ENCODE results near the gene FAM50A.
"Not testable (repeated sequence)": the region's sequence is repeated elsewhere in the genome, so short reads cannot be mapped to it uniquely, and the experiment has no call there.

Gene FAM50A, protein sequence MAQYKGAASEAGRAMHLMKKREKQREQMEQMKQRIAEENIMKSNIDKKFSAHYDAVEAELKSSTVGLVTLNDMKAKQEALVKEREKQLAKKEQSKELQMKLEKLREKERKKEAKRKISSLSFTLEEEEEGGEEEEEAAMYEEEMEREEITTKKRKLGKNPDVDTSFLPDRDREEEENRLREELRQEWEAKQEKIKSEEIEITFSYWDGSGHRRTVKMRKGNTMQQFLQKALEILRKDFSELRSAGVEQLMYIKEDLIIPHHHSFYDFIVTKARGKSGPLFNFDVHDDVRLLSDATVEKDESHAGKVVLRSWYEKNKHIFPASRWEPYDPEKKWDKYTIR

DNA sequence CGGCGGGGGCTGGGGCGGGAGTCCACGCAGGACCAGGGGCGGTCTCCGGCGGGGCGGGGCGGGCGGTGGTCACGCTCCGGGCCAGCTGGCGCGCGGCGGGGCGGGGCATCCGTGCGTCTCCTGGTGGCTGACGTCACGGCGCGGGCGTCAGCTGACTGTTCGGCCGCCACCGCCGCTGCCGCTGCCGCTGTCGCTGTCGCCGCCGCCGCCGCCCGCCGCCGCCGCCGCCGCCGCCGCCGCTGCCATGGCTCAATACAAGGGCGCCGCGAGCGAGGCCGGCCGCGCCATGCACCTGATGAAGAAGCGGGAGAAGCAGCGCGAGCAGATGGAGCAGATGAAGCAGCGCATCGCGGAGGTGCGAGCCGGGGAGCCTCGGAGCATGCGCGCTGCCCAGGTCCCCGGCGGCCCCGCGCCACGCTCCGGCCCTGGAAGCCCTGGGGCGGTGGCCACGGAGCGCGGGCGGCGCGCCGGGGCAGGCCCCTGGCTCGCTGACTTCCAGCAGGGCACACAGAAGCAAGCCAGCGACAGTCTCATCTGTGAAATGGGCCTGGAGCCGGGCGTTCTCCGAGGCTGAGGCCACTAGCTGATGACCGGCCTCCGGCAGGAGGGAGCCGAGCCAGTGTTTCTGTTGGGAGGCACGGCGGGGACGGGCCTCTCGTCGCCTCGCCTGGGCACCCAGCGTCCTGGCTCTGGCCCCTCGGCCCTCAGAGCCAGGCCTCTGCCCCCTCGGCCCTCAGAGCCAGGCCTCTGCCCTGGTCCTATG, at the start of gene FAM50A:
TSS of gene FAM50A (plus strand) at position 150 of the 763 bp plus-strand sequence. CDS start at position 245, 95 bp downstream.
- Mint-ChIP-seq H3K4me1 (ENCODE audit: low read depth) (peaks cover 17% of the 10 kb centered on the region), H3K27ac (peak within 1 kb of the TSS; percentile 64), H3K4me3 (peak within 1 kb of the TSS; percentile 84), H3K27me3 (no peaks in the 10 kb centered on the region), H3K36me3 (no peaks in the 10 kb centered on the region), H3K9me3 (ENCODE audit: low read depth) (no peaks in the 10 kb centered on the region)

DNA sequence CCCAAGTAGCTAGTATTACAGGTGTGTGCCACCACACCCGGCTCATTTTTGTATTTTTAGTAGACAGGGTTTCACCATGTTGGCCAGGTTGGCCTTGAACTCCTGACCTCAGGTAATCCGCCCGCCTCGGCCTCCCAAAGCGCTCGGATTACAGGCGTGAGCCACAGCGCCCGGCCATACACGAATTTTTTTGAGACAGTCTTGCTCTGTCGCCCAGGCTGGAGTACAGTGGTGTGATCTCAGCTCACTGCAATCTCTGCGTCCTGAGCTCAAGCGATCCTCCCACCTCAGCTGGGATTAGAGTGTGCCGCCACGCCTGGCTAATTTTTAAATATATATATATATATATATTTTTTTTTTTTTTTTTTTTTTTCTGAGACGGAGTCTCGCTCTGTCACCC, 47.6 kb upstream of the FAM50A start:
- H3K9me3 Mint-ChIP-seq (ENCODE audit: low read depth); H3K4me1 Mint-ChIP-seq (ENCODE audit: low read depth); H3K27ac Mint-ChIP-seq; H3K27me3 Mint-ChIP-seq: not testable (repeated sequence)
- peaks cover 16% of the 10 kb centered on the region for H3K36me3 Mint-ChIP-seq
- H3K4me3 Mint-ChIP-seq = peak overlapping the region; percentile 38

DNA sequence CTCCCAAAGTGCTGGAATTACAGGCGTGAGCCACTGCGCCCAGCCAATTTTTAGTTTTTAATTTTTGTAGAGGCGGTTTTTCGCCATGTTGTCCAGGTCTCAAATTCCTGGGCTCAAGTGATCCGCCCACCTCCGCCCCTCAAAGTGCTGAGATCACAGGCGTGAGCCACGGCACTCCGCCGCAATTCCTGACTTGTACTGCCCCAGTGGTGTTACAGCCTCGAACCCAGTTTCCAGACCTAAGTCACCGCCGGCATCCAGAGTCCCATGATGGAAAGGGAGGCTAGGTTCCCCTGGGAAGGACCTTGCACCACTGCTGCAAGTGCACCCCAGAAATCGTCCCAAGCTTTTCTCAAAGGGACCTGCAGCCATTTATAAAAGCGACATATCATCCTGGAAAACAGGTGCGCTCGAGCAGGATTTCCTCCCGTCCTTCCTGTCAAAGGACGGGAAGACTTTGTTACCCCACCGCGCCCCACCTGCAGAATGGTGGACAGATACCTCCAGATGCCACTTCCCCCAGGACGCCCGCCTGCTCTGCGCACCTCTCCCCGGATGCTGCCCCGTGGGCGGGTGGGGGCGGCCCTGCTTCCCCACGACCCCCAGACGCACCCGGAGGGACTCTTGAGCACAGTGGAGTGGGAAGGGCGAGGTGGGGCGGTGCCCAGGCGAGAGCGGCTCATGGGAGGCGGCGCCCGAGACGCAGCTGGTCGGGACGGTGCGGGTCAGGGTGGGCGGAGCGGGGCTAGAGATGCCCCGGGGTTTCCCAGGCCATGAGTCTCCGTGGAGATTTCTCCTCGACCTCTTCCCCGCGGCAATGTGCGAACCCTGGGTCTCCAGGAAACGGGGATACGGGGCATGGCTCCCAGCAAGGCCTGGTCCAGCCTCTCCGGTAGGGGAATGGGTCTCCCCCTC, 46.7 kb upstream of the FAM50A start:
- Mint-ChIP-seq H3K27me3 (no peaks in the 10 kb centered on the region), H3K4me3 (peak overlapping the region; percentile 98), H3K27ac (peak overlapping the region; percentile 100), H3K9me3 (ENCODE audit: low read depth) (no peaks in the 10 kb centered on the region), H3K36me3 (peaks cover 16% of the 10 kb centered on the region), H3K4me1 (ENCODE audit: low read depth) (peaks cover 2% of the 10 kb centered on the region)

DNA sequence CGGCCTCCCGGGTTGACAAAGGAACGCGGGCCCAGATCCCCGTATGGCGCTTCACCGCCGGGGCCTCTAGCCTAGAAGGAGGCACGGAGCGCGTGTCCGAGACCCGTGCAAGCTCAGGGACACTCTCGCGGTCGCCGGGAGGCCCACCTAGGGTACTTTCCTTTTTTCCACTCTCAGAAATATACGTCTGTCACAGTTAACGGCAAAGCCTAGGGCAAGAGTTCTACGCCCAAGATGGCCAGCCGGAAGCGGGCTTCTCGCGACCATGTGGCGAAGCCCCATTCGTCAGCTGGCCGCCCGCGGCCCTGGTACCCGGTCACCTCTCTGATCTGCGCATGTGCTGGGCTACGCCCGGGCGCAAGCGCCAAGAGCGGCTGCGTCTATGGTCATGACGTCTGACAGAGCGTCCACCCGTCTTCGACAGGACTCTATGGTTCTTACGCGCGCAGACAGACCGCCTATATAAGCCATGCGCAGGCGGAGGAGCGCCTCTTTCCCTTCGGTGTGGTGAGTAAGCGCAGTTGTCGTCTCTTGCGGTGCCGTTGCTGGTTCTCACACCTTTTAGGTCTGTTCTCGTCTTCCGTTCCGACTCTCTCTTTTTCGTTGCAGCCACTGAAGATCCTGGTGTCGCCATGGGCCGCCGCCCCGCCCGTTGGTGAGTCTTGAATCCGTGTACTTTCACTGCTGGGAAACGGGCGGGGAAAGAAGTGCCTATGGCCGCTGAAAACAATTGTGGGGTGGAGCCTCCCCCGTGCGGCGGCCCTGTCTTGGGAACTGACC, 45.9 kb upstream of the FAM50A start, which contains the start of gene RPL10:
TSS of gene RPL10 (plus strand) at position 490 of the 780 bp plus-strand sequence. CDS start at position 633, 143 bp downstream.
- H3K4me3 Mint-ChIP-seq = peak within 1 kb of the TSS; percentile 98
- H3K27me3 Mint-ChIP-seq = no peaks in the 10 kb centered on the region
- no peaks in the 10 kb centered on the region for H3K9me3 Mint-ChIP-seq (ENCODE audit: low read depth)
- H3K27ac Mint-ChIP-seq = peak within 1 kb of the TSS; percentile 100
- H3K36me3 Mint-ChIP-seq = peaks cover 16% of the 10 kb centered on the region
- peaks cover 2% of the 10 kb centered on the region for H3K4me1 Mint-ChIP-seq (ENCODE audit: low read depth)

DNA sequence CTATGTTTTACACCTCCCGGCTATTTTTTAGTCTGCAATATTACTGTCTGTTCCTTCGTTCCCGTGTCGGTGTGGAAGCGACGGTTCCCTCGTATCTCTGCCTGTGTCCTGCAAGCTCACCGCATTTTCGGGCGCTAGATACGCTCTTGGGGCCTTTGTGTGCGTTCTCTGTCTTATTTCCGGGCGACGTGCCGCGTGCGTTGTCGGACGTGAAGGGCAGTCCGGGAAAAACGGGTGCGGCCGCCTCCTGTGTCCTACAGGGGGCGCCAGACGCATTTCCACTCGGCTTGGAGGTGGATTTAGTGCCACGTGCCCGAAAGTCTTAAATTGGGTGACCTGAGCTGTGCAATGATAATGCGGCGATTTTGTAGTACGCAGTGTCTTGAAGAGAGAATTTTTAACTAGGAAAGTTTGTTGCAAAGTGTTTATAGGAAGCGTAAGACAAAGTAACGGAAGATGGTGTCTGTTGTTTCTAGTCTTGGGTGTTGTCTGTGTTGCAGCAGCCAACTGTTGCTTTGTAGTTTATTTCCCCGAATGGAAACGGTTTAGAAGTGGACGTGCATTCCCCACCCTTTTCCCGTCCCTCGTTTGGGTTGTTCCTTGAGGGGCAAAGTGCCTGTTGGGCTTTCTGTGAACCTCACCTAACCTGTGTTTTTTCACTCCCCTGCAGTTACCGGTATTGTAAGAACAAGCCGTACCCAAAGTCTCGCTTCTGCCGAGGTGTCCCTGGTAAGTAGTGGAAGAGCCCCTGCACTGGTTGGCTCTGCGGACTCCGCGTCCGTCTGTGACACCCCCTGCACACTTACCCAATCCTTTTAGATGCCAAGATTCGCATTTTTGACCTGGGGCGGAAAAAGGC, 45.0 kb upstream of the FAM50A start:
- H3K27ac Mint-ChIP-seq = peak overlapping the region; percentile 100
- peak overlapping the region; percentile 98 for H3K4me3 Mint-ChIP-seq
- H3K27me3 Mint-ChIP-seq = no peaks in the 10 kb centered on the region
- H3K9me3 Mint-ChIP-seq (ENCODE audit: low read depth) = no peaks in the 10 kb centered on the region
- peaks cover 2% of the 10 kb centered on the region for H3K4me1 Mint-ChIP-seq (ENCODE audit: low read depth)
- H3K36me3 Mint-ChIP-seq = peaks cover 16% of the 10 kb centered on the region

DNA sequence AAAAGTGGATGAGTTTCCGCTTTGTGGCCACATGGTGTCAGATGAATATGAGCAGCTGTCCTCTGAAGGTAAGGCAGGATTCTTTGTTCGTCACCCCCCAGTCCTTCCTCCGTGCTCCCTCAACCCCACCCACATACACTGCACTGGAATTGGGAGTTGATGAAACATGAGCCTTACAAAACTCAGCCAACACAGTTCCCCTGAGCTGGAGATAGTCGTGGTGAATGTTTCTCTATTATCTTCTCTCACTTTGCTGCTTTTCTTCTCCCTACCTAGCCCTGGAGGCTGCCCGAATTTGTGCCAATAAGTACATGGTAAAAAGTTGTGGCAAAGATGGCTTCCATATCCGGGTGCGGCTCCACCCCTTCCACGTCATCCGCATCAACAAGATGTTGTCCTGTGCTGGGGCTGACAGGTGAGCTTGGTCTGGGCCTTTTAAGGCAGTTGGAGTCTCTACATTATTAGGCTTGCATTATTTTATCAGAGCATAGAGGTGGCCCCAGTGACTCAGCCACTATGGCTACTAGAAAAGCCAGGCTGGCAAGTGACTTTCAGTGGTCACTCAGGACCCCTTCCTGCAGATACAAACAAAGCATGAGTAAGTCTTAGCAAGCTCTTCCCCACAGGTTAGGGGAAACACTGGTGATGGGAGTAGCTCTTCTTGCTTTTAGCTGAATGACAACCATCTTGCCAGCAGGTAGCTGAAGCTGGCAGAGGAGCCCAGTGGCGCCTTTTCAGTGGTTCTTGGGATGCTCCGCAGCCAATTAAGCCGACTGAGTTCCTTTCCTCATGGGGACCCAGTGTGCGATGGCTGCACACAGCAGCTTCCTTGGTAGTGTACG, 44.2 kb upstream of the FAM50A start:
- Mint-ChIP-seq H3K27ac (peak overlapping the region; percentile 100), H3K9me3 (ENCODE audit: low read depth) (no peaks in the 10 kb centered on the region), H3K27me3 (no peaks in the 10 kb centered on the region), H3K4me1 (ENCODE audit: low read depth) (peaks cover 2% of the 10 kb centered on the region), H3K36me3 (peaks cover 16% of the 10 kb centered on the region), H3K4me3 (peak overlapping the region; percentile 98)

DNA sequence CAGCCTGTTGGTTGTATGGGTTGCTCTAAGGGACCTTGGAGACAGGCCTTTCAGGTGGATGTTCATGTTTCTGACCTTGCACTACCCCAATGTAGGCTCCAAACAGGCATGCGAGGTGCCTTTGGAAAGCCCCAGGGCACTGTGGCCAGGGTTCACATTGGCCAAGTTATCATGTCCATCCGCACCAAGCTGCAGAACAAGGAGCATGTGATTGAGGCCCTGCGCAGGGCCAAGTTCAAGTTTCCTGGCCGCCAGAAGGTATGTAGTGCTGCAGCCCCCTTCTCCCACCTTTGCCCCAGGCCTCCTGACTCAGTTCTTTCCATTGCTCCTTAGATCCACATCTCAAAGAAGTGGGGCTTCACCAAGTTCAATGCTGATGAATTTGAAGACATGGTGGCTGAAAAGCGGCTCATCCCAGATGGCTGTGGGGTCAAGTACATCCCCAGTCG, 43.5 kb upstream of the FAM50A start:
- H3K4me3 Mint-ChIP-seq = peak overlapping the region; percentile 98
- not testable (repeated sequence) for H3K4me1 Mint-ChIP-seq (ENCODE audit: low read depth); H3K9me3 Mint-ChIP-seq (ENCODE audit: low read depth); H3K27me3 Mint-ChIP-seq
- peak overlapping the region; percentile 100 for H3K27ac Mint-ChIP-seq
- peaks cover 16% of the 10 kb centered on the region for H3K36me3 Mint-ChIP-seq

DNA sequence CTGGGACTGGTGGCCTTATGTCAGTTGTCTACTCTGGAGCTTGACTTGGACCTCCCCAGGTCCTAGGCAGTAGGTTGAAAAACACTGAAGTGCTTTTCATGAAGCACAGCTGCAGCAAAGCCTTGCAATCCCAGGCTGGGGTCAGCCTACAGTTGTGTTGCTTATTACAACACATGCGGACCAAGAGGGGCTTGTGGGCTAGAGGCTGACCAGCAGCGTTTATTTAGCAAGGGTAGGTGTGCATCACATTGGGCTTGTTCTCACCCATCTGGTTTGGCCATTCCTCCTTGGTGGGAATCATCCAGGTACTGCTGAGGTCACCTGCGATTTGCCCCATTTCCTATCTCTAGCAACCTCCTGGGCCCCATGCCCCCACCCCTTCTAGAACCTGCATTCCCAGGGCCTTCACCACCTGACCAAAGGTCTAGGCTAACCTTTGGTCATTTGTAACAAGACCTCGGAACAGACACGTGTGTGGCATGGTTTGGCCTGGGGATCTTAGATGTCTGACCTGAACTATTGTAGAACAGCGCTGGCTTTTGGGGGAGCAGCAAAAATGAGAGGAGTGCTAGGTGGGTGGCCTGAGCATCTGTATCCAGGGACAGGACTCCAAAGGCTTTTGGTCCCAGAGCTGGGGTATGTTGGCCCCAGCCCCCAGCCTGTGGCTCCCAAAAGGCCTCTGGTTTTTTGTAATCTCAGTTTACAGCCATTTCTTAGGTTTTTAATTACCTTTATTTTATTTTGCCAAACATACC, 42.7 kb upstream of the FAM50A start:
- Mint-ChIP-seq H3K4me1 (ENCODE audit: low read depth) (peaks cover 2% of the 10 kb centered on the region), H3K27me3 (no peaks in the 10 kb centered on the region), H3K4me3 (peak overlapping the region; percentile 98), H3K9me3 (ENCODE audit: low read depth) (no peaks in the 10 kb centered on the region), H3K27ac (peak overlapping the region; percentile 100), H3K36me3 (peaks cover 16% of the 10 kb centered on the region)

DNA sequence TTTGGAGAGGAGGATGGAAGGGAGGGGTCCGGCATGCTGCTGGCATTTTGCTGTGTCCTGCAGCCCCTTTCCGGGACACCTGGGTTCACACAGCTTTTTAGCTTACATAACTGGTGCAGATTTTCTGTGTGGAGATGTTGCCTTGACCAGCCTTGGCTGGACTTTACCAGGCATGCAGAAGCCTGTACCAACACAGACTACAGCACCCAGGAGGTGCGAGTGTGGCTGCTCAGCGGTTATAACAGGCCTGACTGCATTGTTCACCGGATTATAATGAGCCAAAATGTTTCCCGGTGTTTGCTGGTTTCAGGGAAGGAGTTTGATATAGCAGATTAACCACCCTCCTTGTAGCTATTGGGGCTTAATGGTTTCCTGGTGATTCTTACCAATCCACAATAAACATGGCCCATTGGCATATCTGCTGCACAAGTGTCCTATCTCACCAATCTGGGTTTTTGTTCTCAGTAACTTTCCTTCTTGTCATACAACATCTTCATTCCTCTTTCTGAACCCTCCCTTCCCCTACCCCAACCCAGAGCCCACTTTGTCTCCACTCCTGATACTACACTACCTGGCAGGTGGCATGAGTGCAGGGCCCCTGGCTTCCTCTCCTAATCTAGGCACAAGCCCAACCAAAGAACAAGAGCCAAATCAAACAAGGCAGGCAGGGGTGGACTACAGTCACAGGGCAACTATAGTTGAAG, 41.9 kb upstream of the FAM50A start:
- Mint-ChIP-seq H3K9me3 (ENCODE audit: low read depth) (no peaks in the 10 kb centered on the region), H3K4me3 (no peak overlapping the region), H3K4me1 (ENCODE audit: low read depth) (peaks cover 2% of the 10 kb centered on the region), H3K27ac (no peak overlapping the region), H3K36me3 (peaks cover 16% of the 10 kb centered on the region), H3K27me3 (no peaks in the 10 kb centered on the region)

DNA sequence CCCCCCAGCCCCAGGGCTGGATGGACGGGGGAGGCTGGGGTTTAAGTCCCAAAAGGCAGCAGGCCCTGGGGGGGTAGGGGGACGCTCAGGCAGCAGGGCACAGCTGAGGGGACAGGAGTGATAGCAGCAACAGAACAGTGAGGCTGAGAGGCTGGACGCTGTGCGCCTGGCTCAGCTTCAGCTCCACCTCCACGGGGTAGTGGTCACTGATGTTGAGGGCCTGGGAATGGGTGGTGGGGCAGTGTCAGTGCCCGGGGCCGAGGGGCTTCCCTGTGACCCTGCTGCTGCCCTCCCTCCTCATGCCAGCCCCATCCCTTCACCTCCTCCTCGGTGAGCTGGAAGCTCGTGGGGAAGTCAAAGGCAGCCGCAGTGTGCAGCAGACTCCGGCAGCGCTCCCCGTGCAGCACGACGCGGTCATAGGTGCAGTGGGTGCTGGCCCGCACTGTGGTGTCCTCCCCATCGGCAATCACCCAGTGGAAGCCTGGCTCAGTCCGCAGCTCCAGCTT, 41.3 kb upstream of the FAM50A start:
- no peaks in the 10 kb centered on the region for H3K9me3 Mint-ChIP-seq (ENCODE audit: low read depth)
- no peak overlapping the region for H3K4me3 Mint-ChIP-seq
- no peaks in the 10 kb centered on the region for H3K27me3 Mint-ChIP-seq
- peaks cover 2% of the 10 kb centered on the region for H3K4me1 Mint-ChIP-seq (ENCODE audit: low read depth)
- H3K36me3 Mint-ChIP-seq = peaks cover 16% of the 10 kb centered on the region
- no peak overlapping the region for H3K27ac Mint-ChIP-seq

DNA sequence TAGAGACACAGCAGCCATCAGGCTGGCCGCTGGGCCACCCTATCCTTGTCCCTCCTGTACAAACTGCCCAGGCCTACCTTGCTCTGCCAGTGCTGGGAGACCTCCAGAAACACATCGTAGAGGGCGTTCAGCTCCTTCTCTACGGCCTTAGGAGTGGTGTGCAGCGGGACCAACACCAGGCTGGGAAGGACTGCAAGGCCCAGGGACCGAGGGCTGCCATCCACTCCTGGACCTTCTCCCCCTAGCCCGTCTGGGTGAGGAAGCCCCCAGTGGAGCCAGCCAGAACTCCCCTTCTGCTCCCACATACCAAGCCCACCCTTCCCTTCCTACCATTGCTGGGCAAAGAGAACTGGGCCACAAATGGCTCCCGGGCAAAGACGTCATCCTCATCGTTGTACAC, 40.7 kb upstream of the FAM50A start:
- no peak overlapping the region for H3K27ac Mint-ChIP-seq
- H3K4me1 Mint-ChIP-seq (ENCODE audit: low read depth) = peaks cover 2% of the 10 kb centered on the region
- peaks cover 15% of the 10 kb centered on the region for H3K36me3 Mint-ChIP-seq
- H3K9me3 Mint-ChIP-seq (ENCODE audit: low read depth) = no peaks in the 10 kb centered on the region
- no peaks in the 10 kb centered on the region for H3K27me3 Mint-ChIP-seq
- H3K4me3 Mint-ChIP-seq = no peak overlapping the region

Measured in activated naive CD8-positive, alpha-beta T cell (primary cell).